HG03066 (cell line): ENCODE data around the gene RAD9A.
A peak's percentile ranks its signal among the peaks of the same experiment; 100 is the strongest.

Experiments used
- ATAC-seq: cut with Tn5 transposase; IDR thresholded peaks from one replicate; pipeline ENCODE4 v1.9.1; 2021; ENCODE audit warnings: low read depth; ENCODE audit not compliant: unreplicated experiment

RAD9A gene

GRCh38 chr11:67391304-67392182 lies at the start of gene RAD9A:
Gene RAD9A (plus strand): TSS chr11:67391986. CDS start chr11:67392045, 59 bp downstream.
- ATAC-seq = peak; percentile 59

GRCh38 chr11:67344264-67344663 lies 47.5 kb upstream of the RAD9A start:
- no peak for ATAC-seq

- no peak for ATAC-seq
Measured at GRCh38 chr11:67345247-67345919, 46.4 kb upstream of the RAD9A start.

GRCh38 chr11:67345920-67346819 lies 45.6 kb upstream of the RAD9A start:
- ATAC-seq = no peak

- no peak for ATAC-seq
Measured at GRCh38 chr11:67347964-67348749, 43.6 kb upstream of the RAD9A start.

GRCh38 chr11:67349036-67349435 lies 42.8 kb upstream of the RAD9A start:
- no peak for ATAC-seq

- no peak for ATAC-seq
Measured at GRCh38 chr11:67349457-67349856, 42.3 kb upstream of the RAD9A start.

- no peak for ATAC-seq
Measured at GRCh38 chr11:67349928-67350465, 41.8 kb upstream of the RAD9A start.

- no peak for ATAC-seq
Measured at GRCh38 chr11:67351275-67352005, 40.3 kb upstream of the RAD9A start.

GRCh38 chr11:67352546-67353316 lies 39.1 kb upstream of the RAD9A start:
- peak; percentile 10 for ATAC-seq

GRCh38 chr11:67353317-67354074 lies 38.3 kb upstream of the RAD9A start, which contains the start of gene POLD4:
Gene POLD4 (minus strand): TSS chr11:67353546. CDS start chr11:67353399, 147 bp downstream.
- peak; percentile 66 for ATAC-seq

GRCh38 chr11:67354075-67355022 lies 37.4 kb upstream of the RAD9A start:
- no peak for ATAC-seq

GRCh38 chr11:67355023-67355793 lies 36.6 kb upstream of the RAD9A start:
- ATAC-seq = no peak

GRCh38 chr11:67355794-67356386 lies 35.9 kb upstream of the RAD9A start:
- no peak for ATAC-seq

GRCh38 chr11:67356387-67356863 lies 35.4 kb upstream of the RAD9A start:
- ATAC-seq = no peak
